Brain microvascular endothelial cell (primary cell): ENCODE measurements around the gene RPSA.
A peak's percentile ranks its signal among the peaks of the same experiment; 100 is the strongest.

Source experiments
- DNase-seq: peaks from one replicate; pipeline ENCODE4 v3.0.0-alpha.2; 2020
- H3K27ac ChIP-seq: fragments of 250-450 bp; sonication (Bioruptor Pico); 2 replicates; pipeline ENCODE4 v1.5.1; 2020; ENCODE audit warnings: mild to moderate bottlenecking, moderate library complexity
- H3K27me3 ChIP-seq: fragments of 250-450 bp; sonication (Bioruptor Pico); replicated peaks from 2 replicates; pipeline ENCODE4 v1.5.1; 2020; ENCODE audit warnings: mild to moderate bottlenecking
- H3K36me3 ChIP-seq: fragments of 250-450 bp; sonication (Bioruptor Pico); replicated peaks from 2 replicates; pipeline ENCODE4 v1.5.1; 2020; ENCODE audit warnings: mild to moderate bottlenecking
- H3K4me3 ChIP-seq: 2 replicates; pipeline ENCODE4 v1.5.1; 2011; ENCODE audit warnings: low read depth, mild to moderate bottlenecking, control low read depth, low read length, moderate library complexity
- in situ Hi-C: cut with HindIII; loops from 2 replicates; pipeline ENCODE4 v1.10.0; 2017; ENCODE audit warnings: low sequenced_read_pairs, low pct_ligation_motif_present
- TF ChIP-seq, protein P1 (sequence below): IDR thresholded peaks from 2 replicates; pipeline ENCODE4 v1.5.1; 2011; ENCODE audit warnings: low read depth, mild to moderate bottlenecking, moderate library complexity, low read length, control low read depth, inconsistent platforms; ENCODE audit errors: missing control alignments

The RPSA gene

DNA sequence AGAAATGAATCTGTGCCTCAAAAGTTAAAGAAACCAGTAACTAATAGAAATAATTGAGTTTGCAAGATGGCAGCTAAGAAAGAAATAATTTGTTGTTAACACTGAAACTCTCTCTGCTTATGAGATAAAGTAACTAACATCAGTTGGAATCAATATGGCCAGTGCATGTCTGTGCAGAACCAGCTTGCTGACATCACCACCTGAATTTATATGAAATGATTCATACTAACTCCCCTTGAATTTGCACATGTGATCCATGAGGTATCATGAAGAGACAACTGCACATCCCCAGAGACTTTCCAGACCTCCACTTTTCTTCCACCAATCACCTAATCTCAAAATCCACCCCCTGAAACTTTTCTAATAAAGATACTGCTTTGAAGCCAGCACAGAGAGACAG, 33.7 kb upstream of the RPSA start:
- in situ Hi-C loops = no loop called here
- Histone ChIP-seq H3K27me3 (no peaks in the 10 kb centered on the region), H3K36me3 (no peaks in the 10 kb centered on the region), H3K4me3 (no peak overlapping the region), H3K27ac (no peak overlapping the region)
- DNase-seq = no peak
- TF ChIP-seq, protein P1, sequence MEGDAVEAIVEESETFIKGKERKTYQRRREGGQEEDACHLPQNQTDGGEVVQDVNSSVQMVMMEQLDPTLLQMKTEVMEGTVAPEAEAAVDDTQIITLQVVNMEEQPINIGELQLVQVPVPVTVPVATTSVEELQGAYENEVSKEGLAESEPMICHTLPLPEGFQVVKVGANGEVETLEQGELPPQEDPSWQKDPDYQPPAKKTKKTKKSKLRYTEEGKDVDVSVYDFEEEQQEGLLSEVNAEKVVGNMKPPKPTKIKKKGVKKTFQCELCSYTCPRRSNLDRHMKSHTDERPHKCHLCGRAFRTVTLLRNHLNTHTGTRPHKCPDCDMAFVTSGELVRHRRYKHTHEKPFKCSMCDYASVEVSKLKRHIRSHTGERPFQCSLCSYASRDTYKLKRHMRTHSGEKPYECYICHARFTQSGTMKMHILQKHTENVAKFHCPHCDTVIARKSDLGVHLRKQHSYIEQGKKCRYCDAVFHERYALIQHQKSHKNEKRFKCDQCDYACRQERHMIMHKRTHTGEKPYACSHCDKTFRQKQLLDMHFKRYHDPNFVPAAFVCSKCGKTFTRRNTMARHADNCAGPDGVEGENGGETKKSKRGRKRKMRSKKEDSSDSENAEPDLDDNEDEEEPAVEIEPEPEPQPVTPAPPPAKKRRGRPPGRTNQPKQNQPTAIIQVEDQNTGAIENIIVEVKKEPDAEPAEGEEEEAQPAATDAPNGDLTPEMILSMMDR = no peak

DNA sequence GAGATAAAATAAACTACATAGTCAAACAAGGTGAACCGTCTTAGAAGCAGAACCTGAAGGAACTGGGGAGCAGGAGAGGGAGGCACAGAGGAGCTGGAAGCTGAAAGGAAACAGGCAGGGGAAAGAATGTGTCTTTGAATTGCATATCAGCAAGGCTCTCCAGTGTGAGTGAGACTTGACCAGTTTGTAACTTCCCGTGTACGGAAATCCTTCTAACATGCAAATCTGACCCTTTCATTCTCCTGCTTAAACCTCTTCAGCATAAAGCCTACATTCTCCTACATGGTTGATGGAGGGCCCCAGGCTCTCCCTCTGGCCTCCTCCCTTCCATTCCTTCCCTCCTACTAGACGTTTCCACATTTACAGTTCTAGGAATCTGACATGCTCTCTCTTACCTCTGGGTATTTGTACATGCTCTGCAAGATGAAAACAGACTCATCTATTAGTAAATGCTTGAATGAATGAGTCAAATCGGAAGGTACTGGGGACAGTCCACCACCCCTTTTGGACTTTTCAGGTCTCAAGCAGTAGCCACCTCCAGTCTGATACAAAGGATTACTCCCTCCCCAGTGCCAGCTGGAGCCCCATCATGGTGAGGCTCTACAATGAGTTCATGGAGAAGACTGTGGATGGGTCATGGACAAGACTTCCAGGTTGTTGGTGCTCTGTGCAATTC, 29.4 kb upstream of the RPSA start:
- no peak overlapping the region for H3K27ac ChIP-seq
- no peak overlapping the region for H3K4me3 ChIP-seq
- in situ Hi-C loops = no loop called here
- TF ChIP-seq, protein P1 = no peak
- H3K36me3 ChIP-seq = no peaks in the 10 kb centered on the region
- DNase-seq = no peak
- H3K27me3 ChIP-seq = no peaks in the 10 kb centered on the region

DNA sequence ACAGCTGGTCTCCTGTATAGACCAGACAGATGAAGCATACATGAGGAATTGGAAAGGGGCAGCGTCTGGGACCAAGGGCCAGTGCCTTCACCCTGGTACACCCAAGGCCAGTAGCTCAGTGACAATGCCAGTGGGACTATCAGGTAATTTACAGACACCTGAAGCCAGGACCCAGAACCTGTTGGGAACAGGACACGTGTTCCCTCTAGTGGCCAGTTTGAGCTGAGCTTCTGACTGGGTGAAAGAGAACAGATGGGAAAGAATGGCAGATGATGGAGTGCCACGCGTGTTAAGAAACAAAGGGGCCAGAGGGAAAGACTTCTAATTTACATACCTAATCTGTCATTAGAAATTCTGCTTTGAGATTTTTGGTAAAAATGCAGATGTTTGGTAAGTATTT, 28.4 kb upstream of the RPSA start:
- Histone ChIP-seq H3K27ac (no peak overlapping the region), H3K27me3 (no peaks in the 10 kb centered on the region), H3K4me3 (no peak overlapping the region), H3K36me3 (no peaks in the 10 kb centered on the region)
- in situ Hi-C loops = no loop called here
- TF ChIP-seq, protein P1 = peak; percentile 83
- DNase-seq = peak; percentile 16

DNA sequence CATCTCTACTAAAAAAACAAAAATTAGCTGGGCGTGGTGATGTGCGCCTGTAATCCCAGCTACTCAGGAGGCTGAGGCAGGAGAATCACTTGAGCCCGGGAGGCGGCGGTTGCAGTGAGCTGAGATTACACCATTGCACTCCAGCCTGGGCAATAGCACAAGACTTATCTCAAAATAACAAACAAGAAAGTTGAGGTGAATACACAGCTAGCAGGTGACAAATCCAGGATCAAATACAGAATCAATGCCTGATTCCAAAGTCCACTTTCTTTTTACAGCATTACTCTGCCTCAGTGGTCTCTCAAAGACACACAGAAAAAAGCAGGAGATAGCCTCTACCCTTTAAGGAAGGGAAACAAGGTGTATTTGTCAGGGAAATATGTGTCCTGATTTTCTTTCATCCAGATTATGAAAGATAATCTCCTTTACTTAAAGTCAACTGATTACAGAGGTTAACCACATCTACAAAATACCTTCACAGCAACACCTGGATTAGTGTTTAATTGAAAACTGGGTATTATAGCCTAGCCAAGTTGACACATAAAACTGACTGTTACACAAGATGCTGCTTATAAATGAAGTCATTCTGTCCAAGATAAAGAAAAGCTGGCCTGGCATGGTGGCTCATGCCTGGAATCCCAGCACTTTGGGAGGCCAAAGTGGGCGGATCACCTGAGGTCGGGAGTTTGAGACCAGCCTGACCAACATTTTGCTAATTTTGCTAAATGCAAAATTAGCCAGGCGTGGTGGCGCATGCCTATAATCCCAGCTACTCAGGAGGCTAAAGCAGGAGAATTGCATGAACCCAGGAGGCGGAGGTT, 27.4 kb upstream of the RPSA start:
- no peaks in the 10 kb centered on the region for H3K27me3 ChIP-seq
- DNase-seq = no peak
- in situ Hi-C loops = no loop called here
- TF ChIP-seq, protein P1 = no peak
- H3K36me3 ChIP-seq = no peaks in the 10 kb centered on the region
- no peak overlapping the region for H3K4me3 ChIP-seq
- H3K27ac ChIP-seq = no peak overlapping the region

DNA sequence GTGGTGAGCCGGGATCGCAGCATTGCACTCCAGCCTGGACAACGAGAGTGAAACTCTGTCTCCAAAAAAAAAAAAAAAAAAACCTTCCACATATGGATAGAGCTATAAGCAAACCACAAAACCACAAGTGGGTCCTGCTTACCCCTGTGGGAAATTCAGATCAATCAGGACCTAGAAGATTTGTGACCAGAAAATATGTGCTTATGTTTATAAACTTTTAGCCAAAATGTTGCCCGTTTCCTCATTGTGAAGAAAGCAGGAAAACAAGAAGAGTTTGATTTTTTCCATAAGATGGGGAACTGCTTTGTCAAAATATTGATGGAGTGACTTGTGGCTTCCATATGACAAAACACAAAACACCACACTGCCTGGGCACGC, 26.8 kb upstream of the RPSA start:
- in situ Hi-C loops = no loop called here
- no peak for DNase-seq
- Histone ChIP-seq H3K27me3 (no peaks in the 10 kb centered on the region), H3K4me3 (no peak overlapping the region), H3K36me3 (no peaks in the 10 kb centered on the region), H3K27ac (no peak overlapping the region)
- TF ChIP-seq, protein P1 = no peak

DNA sequence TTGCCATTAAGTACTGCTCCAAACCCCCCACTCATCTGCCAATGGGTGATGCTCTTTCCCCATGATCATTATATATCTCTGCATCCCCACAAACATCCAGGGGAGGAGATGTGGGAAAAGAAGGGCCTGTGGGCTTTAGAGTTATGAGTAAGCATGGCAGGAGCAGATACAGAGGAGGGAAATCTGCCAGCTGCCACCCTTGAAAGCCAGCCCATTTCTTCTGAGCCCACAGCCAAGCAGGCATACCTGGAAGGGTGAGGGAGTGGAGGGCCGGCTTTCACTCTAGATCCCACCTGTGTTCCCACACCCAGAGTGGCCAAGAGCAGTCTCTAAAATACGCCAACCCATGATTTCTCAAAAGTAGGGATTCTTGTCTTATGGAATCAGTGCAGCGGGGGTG, 25.1 kb upstream of the RPSA start:
- Histone ChIP-seq H3K27me3 (no peaks in the 10 kb centered on the region), H3K27ac (no peak overlapping the region), H3K4me3 (no peak overlapping the region), H3K36me3 (no peaks in the 10 kb centered on the region)
- DNase-seq = no peak
- in situ Hi-C loops = no loop called here
- TF ChIP-seq, protein P1 = no peak
